Neural cell (in vitro differentiated cells): ENCODE measurements around the gene TTC23. TPM values are rescaled to one million over a fixed set of nuclear protein-coding genes. Genes with fewer than 3 reads are reported as not detected.

ENCODE experiments used
- H2AFZ ChIP-seq: fragments of 200-600, 300-800 bp; sonication (generic), shearing (Covaris generic); 2 replicates; pipeline ENCODE4 v1.6.0; 2014; ENCODE audit warnings: low read depth, mild to moderate bottlenecking, antibody characterized with exemption, low read length, moderate library complexity
- H3F3A ChIP-seq: fragments of 200-600 bp; shearing (Covaris generic); 2 replicates; pipeline ENCODE4 v1.6.1; 2016; ENCODE audit warnings: mild to moderate bottlenecking, moderate library complexity, mixed read lengths, antibody characterized with exemption, low read length; ENCODE audit not compliant: insufficient read depth, poor library complexity, severe bottlenecking
- H3K27ac ChIP-seq: fragments of 200-600, 300-800 bp; sonication (generic), shearing (Covaris generic); 2 replicates; pipeline ENCODE4 v1.5.1; 2014; ENCODE audit warnings: mild to moderate bottlenecking, low read length, moderate library complexity
- H3K27me3 ChIP-seq: fragments of 300-800, 200-600 bp; sonication (generic), shearing (Covaris generic); 2 replicates; pipeline ENCODE4 v1.6.0; 2014; ENCODE audit warnings: mild to moderate bottlenecking, low read depth, low read length, moderate library complexity; ENCODE audit not compliant: insufficient read depth
- H3K36me3 ChIP-seq: fragments of 300-800, 200-600 bp; sonication (generic), shearing (Covaris generic); 2 replicates; pipeline ENCODE4 v1.5.1; 2014; ENCODE audit warnings: mild to moderate bottlenecking, antibody characterized with exemption, low read length, moderate library complexity; ENCODE audit not compliant: insufficient read depth
- H3K4me2 ChIP-seq: fragments of 300-800, 200-600 bp; sonication (generic), shearing (Covaris generic); 2 replicates; pipeline ENCODE4 v1.6.0; 2014; ENCODE audit warnings: mild to moderate bottlenecking, low read length
- H3K4me3 ChIP-seq: fragments of 300-800, 200-600 bp; sonication (generic), shearing (Covaris generic); 2 replicates; pipeline ENCODE4 v1.5.1; 2014; ENCODE audit warnings: mild to moderate bottlenecking, low read length, moderate library complexity
- H3K79me2 ChIP-seq: fragments of 200-600 bp; shearing (Covaris generic); replicated peaks from 2 replicates; pipeline ENCODE4 v1.6.0; 2014; ENCODE audit warnings: mild to moderate bottlenecking, low read length, moderate library complexity; ENCODE audit not compliant: insufficient read depth
- H3K9ac ChIP-seq: fragments of 300-800, 200-600 bp; sonication (generic), shearing (Covaris generic); 2 replicates; pipeline ENCODE4 v1.6.1; 2016; ENCODE audit warnings: mild to moderate bottlenecking, low read length, mixed read lengths
- H3K9me2 ChIP-seq: fragments of 200-600 bp; shearing (Covaris generic); 2 replicates; pipeline ENCODE4 v1.6.1; 2016; ENCODE audit warnings: mild to moderate bottlenecking, low read length, mixed read lengths; ENCODE audit not compliant: insufficient read depth
- H3K9me3 ChIP-seq: fragments of 200-600, 300-800 bp; sonication (generic), shearing (Covaris generic); 2 replicates; pipeline ENCODE4 v1.6.1; 2016; ENCODE audit warnings: mild to moderate bottlenecking, mixed run types, low read length, moderate library complexity, mixed read lengths
- H4K20me1 ChIP-seq: fragments of 200-600 bp; shearing (Covaris generic); 2 replicates; pipeline ENCODE4 v1.6.1; 2016; ENCODE audit warnings: mild to moderate bottlenecking, mixed run types; ENCODE audit not compliant: insufficient read depth
- EP300 ChIP-seq: fragments of 450-650 bp; conservative IDR thresholded peaks from 2 replicates; pipeline ENCODE4 v1.6.1; 2014; ENCODE audit warnings: antibody characterized with exemption, mild to moderate bottlenecking, moderate library complexity; ENCODE audit not compliant: poor library complexity, severe bottlenecking
- EZH2 ChIP-seq: fragments of 200-600, 300-800 bp; shearing (Covaris generic), sonication (generic); IDR thresholded peaks from 2 replicates; pipeline ENCODE4 v1.6.1; 2014; ENCODE audit warnings: antibody characterized with exemption, low read length, borderline replicate concordance, mild to moderate bottlenecking; ENCODE audit not compliant: insufficient read depth, poor library complexity, severe bottlenecking
- MXI1 ChIP-seq: fragments of 450-650 bp; conservative IDR thresholded peaks from 2 replicates; pipeline ENCODE4 v1.6.1; 2014; ENCODE audit warnings: antibody characterized with exemption, mild to moderate bottlenecking; ENCODE audit not compliant: poor library complexity, severe bottlenecking
- POLR2AphosphoS5 ChIP-seq: IDR thresholded peaks from 2 replicates; pipeline ENCODE4 v1.6.1; 2012
- RAD21 ChIP-seq: fragments of 450-650 bp; conservative IDR thresholded peaks from 2 replicates; pipeline ENCODE4 v1.6.1; 2014; ENCODE audit warnings: antibody characterized with exemption, mild to moderate bottlenecking, moderate library complexity
- SMC3 ChIP-seq: fragments of 450-650 bp; conservative IDR thresholded peaks from 2 replicates; pipeline ENCODE4 v1.6.1; 2014; ENCODE audit warnings: antibody characterized with exemption, mild to moderate bottlenecking, moderate library complexity; ENCODE audit not compliant: poor library complexity
- TAF1 ChIP-seq: IDR thresholded peaks from 2 replicates; pipeline ENCODE4 v1.6.1; 2012; ENCODE audit warnings: low read depth
- polyA plus RNA-seq: library from polyadenylated mRNA; depleted of rRNA; stranded (reverse); fragments of >200 nt; gene quantifications from 2 replicates; pipeline ENCODE4 v1.2.3, GENCODE V29; 2014
- TF ChIP-seq, protein P1 (sequence below): fragments of 450-650 bp; IDR thresholded peaks from 2 replicates; pipeline ENCODE4 v1.5.1; 2014; ENCODE audit warnings: antibody characterized with exemption, mild to moderate bottlenecking, moderate library complexity; ENCODE audit not compliant: poor library complexity, severe bottlenecking
- TF ChIP-seq, protein P2 (sequence below): IDR thresholded peaks from 2 replicates; pipeline ENCODE4 v1.6.1; 2012; ENCODE audit warnings: borderline replicate concordance

Gene TTC23
- polyA plus RNA-seq, 1 donor from 2014 or later = 6.2 TPM

- Histone ChIP-seq H3K9me3 (no peaks in the 10 kb centered on the region), H3K36me3 (no peaks in the 10 kb centered on the region), H3K9ac (no peak overlapping the region), H3K4me2 (no peak overlapping the region), H4K20me1 (no peaks in the 10 kb centered on the region), H3K79me2 (no peaks in the 10 kb centered on the region), H3F3A (no peaks in the 10 kb centered on the region), H3K27me3 (no peaks in the 10 kb centered on the region), H3K9me2 (no peaks in the 10 kb centered on the region), H3K27ac (no peak overlapping the region), H3K4me3 (no peak overlapping the region), H2AFZ (no peak overlapping the region)
- TF ChIP-seq EP300 (no peak), RAD21 (no peak), MXI1 (no peak), TAF1 (no peak), POLR2AphosphoS5 (no peak)
Observed at GRCh38 chr15:99154271-99154670, 95.1 kb downstream of the TTC23 start.

GRCh38 chr15:99153026-99153535, 96.3 kb downstream of the TTC23 start:
- H3K36me3 ChIP-seq = no peaks in the 10 kb centered on the region
- no peak overlapping the region for H3K4me3 ChIP-seq
- no peak for TF ChIP-seq POLR2AphosphoS5
- TF ChIP-seq TAF1 = no peak
- TF ChIP-seq EP300 = no peak
- no peak for TF ChIP-seq EZH2
- TF ChIP-seq RAD21 = no peak
- TF ChIP-seq, protein P1, sequence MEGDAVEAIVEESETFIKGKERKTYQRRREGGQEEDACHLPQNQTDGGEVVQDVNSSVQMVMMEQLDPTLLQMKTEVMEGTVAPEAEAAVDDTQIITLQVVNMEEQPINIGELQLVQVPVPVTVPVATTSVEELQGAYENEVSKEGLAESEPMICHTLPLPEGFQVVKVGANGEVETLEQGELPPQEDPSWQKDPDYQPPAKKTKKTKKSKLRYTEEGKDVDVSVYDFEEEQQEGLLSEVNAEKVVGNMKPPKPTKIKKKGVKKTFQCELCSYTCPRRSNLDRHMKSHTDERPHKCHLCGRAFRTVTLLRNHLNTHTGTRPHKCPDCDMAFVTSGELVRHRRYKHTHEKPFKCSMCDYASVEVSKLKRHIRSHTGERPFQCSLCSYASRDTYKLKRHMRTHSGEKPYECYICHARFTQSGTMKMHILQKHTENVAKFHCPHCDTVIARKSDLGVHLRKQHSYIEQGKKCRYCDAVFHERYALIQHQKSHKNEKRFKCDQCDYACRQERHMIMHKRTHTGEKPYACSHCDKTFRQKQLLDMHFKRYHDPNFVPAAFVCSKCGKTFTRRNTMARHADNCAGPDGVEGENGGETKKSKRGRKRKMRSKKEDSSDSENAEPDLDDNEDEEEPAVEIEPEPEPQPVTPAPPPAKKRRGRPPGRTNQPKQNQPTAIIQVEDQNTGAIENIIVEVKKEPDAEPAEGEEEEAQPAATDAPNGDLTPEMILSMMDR = no peak
- no peak for TF ChIP-seq SMC3
- no peak for TF ChIP-seq MXI1
- TF ChIP-seq, protein P2, sequence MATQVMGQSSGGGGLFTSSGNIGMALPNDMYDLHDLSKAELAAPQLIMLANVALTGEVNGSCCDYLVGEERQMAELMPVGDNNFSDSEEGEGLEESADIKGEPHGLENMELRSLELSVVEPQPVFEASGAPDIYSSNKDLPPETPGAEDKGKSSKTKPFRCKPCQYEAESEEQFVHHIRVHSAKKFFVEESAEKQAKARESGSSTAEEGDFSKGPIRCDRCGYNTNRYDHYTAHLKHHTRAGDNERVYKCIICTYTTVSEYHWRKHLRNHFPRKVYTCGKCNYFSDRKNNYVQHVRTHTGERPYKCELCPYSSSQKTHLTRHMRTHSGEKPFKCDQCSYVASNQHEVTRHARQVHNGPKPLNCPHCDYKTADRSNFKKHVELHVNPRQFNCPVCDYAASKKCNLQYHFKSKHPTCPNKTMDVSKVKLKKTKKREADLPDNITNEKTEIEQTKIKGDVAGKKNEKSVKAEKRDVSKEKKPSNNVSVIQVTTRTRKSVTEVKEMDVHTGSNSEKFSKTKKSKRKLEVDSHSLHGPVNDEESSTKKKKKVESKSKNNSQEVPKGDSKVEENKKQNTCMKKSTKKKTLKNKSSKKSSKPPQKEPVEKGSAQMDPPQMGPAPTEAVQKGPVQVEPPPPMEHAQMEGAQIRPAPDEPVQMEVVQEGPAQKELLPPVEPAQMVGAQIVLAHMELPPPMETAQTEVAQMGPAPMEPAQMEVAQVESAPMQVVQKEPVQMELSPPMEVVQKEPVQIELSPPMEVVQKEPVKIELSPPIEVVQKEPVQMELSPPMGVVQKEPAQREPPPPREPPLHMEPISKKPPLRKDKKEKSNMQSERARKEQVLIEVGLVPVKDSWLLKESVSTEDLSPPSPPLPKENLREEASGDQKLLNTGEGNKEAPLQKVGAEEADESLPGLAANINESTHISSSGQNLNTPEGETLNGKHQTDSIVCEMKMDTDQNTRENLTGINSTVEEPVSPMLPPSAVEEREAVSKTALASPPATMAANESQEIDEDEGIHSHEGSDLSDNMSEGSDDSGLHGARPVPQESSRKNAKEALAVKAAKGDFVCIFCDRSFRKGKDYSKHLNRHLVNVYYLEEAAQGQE = no peak
- H3K9me2 ChIP-seq = no peaks in the 10 kb centered on the region
- H3F3A ChIP-seq = no peaks in the 10 kb centered on the region
- H3K79me2 ChIP-seq = no peaks in the 10 kb centered on the region
- no peak overlapping the region for H3K4me2 ChIP-seq
- no peaks in the 10 kb centered on the region for H3K27me3 ChIP-seq
- H3K27ac ChIP-seq = no peak overlapping the region
- H3K9me3 ChIP-seq = no peaks in the 10 kb centered on the region
- H3K9ac ChIP-seq = no peak overlapping the region
- H2AFZ ChIP-seq = no peak overlapping the region
- no peaks in the 10 kb centered on the region for H4K20me1 ChIP-seq

GRCh38 chr15:99151156-99151555, 98.2 kb downstream of the TTC23 start:
- Histone ChIP-seq H2AFZ (no peak overlapping the region), H3K79me2 (no peaks in the 10 kb centered on the region), H3F3A (no peaks in the 10 kb centered on the region), H3K9ac (no peak overlapping the region), H3K9me2 (no peaks in the 10 kb centered on the region), H3K9me3 (no peaks in the 10 kb centered on the region), H3K27ac (no peak overlapping the region), H3K27me3 (no peaks in the 10 kb centered on the region), H4K20me1 (no peaks in the 10 kb centered on the region), H3K4me3 (no peak overlapping the region), H3K4me2 (no peak overlapping the region), H3K36me3 (no peaks in the 10 kb centered on the region)
- no peak for TF ChIP-seq MXI1
- TF ChIP-seq, protein P2 = no peak
- no peak for TF ChIP-seq SMC3
- TF ChIP-seq EP300 = no peak
- no peak for TF ChIP-seq RAD21
- no peak for TF ChIP-seq POLR2AphosphoS5
- TF ChIP-seq EZH2 = no peak
- TF ChIP-seq, protein P1 = no peak
- TF ChIP-seq TAF1 = no peak
